HG03457 (cell line): ENCODE results near the gene PTPRE.

Experiments
- ATAC-seq: cut with Tn5 transposase; IDR thresholded peaks from one replicate; pipeline ENCODE4 v1.9.1; 2021; ENCODE audit warnings: moderate number of reproducible peaks; ENCODE audit not compliant: unreplicated experiment

PTPRE gene, protein sequence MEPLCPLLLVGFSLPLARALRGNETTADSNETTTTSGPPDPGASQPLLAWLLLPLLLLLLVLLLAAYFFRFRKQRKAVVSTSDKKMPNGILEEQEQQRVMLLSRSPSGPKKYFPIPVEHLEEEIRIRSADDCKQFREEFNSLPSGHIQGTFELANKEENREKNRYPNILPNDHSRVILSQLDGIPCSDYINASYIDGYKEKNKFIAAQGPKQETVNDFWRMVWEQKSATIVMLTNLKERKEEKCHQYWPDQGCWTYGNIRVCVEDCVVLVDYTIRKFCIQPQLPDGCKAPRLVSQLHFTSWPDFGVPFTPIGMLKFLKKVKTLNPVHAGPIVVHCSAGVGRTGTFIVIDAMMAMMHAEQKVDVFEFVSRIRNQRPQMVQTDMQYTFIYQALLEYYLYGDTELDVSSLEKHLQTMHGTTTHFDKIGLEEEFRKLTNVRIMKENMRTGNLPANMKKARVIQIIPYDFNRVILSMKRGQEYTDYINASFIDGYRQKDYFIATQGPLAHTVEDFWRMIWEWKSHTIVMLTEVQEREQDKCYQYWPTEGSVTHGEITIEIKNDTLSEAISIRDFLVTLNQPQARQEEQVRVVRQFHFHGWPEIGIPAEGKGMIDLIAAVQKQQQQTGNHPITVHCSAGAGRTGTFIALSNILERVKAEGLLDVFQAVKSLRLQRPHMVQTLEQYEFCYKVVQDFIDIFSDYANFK

DNA sequence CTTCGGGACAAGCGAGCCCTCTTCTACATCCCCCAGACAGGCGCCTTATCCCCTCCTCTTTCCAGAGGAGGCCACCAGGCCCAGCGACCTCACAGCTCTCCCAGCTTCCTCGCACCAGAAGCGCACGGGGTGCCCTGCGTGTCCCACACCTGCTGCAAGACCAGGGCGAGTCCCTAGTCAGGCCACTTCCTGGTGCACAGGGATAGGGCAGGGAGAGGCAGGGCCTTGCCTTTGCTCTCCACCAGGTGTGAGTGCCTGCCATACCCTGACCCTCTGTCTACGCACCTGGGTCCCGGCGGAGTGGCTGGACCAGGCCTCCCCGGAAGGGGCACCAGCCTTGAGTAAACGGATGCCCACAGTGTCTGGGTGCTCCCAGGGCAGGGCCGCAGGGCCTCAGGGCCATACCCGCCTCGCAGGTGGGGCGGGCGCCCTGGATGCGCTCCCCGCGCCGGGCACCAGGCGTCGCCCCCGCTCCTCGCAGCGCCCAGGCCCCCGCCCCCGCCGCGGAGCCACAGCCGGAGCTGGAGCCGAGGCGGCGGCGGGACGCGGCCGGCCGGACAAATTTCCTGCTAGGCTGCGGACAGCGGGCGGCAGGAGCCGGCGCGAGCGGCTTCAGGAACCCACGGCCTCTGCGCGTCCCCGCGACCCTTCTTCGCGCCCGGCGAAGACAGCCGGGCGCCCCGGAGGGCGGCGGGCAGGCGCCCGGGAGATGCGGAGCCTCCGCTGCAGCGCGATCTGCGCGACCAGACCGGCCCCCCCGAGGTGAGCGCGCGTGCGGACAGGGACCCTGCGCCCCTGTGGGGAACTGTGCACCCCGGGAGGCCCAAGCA lies at the start of gene PTPRE:
TSS of gene PTPRE (plus strand) at position 556 of the 830 bp plus-strand sequence. CDS start 133,779 bp downstream, outside the sequence.
- peak; percentile 95 for ATAC-seq

DNA sequence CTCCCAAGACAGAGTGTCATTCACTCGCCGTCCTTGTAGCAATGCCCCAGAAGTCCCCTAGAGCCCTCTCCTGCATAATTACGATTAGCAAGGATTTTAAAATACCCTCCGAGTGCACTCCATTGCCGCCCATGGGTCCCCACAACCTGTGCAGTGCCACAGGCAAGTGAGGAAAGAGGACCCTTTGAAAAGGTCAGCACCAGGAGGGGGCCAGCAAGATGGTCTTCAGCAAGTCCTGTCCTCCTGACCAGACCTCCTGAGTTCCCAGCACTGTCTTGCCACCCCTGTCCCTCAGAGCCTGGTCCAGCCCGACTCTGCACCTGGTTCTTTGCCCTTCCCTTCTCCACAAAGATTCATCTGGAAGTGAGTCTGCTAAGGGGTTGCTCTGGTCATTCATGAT lies 46.3 kb upstream of the PTPRE start:
- ATAC-seq, result no peak

DNA sequence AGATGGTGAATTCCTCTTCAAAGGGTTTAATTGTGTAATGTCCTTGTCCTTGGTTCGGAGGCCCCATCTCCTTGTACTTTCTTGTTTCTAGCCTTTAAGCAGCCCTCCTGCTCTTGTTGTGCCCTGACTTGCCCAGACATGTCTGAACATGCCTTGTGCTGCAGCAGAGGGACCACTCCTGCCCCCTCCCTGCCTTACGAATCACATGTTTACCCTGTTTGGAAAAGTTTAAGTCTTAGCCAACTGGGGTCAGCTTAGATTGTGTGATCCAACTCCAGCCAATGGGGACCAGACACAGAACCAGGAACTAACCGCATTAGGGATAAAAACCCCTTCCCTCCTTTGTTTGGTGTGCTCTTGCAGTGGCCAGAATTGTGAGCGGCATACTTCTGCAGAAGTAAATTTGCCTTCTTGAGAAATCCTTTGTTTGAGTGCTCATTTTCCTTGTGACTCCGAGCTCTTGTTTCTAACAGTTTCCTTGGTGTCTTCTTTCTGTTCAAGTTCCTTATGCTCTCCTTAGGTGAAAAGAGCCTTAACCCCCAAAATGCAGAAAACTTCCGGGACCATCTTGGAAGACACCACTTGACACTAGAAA lies 43.6 kb upstream of the PTPRE start:
- ATAC-seq, result no peak

DNA sequence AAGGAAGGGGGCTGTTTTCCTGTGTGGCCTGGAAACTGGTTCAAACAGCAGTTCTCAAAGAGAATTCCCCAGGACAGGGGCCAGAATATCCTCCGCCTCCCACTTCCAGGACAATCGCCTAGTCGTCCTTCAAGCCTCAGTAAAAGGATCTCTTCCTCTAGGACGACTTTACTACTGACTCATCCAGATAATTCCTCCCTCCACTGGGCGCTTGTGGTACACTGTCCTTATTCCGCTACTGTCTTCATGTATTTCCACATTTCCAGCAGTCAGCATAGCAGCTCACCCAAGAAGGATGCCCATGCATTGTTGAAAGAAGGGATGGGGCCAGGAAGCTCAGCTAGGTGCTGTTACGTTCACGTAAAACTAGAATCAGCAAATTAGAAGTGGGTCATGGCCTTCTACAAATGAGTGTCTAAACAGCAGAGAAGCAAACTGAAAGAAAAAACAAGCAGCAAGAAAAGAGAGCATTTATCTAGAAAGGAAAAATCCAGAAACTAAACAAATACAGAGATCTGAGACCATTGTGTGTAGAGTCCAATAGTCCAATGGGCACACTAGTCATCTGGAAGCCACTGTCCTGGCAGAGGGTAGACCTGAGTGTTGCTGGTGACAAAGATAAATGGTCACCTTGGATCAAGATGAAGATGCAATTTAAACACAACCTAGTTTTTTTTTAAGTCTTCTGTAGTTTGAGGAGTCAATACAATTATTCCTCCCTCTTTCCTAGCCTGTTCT lies 40.5 kb upstream of the PTPRE start:
- ATAC-seq, result no peak

DNA sequence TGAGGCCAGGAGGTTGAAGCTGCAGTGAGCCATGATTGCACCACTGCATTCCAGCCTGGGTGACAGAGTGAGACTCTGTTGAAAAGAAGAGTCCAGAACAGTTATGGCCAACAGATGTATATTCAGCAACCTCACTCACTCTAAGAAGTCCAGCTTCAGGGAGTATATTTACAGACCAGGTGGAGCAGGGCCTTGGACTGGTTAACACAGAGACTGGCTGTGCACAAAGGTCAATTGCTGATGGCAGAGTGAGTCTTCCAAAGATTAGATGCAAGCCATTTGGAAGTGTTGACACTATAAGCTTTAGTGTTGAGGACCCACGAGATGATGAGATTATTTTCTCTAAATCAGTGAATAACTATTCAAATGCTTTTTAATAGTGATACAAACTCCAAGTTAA lies 39.1 kb upstream of the PTPRE start:
- no peak for ATAC-seq

DNA sequence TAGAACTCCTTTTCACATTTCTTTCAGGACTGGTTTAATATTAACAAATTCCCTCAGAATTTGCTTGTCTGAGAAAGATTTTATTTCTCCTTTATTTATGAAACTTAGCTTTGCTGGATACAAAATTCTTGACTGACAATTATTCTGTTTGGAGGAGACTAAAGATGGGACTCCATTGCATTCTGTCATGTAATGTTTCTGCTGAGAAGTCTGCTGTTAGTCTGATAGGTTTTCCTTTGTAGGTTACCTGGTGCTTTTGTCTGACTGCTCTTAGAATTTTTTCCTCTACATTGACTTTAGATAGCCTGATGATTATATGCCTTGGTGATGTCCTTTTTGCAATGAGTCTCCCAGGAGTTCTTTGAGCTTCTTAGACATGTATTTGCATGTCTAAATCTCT lies 37.6 kb upstream of the PTPRE start:
- no peak for ATAC-seq

DNA sequence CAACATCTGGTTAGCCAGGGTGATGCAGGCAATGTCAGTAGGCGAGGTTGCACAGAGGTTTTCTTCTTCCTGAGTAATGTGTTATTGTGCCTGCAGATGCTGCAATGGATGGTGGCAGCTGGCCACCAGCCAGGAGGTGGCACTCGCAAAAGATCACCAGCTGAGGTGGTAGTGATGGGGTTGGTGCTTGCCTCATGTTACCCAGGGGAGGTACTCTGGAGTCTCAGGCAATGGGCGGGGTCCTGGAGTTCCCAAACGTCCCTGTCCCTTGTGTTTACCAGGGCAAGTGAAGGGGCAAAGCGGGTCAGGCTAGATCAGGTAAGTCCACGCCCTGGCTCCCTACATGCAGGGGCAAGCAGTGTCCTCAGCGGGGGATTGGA lies 35.3 kb upstream of the PTPRE start:
- ATAC-seq, result no peak

DNA sequence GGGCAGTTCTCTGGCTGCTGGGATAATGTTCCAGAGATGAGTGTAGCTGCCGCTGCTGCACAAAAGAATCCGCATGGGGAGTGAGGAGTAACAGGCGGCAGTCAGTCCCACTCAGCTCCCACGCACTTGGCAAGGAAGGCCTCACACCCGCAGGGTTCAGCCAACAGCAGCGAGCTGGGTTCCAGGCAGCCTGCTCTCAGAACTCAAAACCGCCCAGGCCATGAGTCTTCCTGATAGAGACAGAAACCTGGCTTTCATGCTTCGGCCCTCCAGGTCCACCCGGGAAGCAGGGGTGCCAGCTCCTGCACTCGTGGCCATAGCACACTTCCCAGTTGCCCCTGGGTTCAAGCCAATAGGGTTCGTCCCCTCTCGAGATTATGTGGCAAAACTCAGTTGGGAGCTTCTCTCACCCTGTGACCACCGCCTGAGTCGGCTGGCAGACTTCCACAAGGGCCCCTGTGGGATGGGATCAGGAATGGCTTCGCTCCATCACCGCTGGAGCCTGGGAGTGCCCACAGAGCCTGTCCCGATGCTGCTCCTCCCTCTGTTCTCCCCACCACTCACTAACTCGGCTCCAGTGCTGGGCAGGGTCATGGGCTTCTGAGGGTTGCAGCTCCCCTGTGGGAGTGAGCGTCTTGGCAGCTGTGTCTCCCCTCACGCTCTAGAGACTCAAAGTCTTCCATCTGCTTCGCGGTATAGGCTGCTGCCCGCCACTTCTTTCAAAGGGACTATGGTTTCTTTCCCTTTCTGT lies 34.7 kb upstream of the PTPRE start:
- ATAC-seq, result no peak

DNA sequence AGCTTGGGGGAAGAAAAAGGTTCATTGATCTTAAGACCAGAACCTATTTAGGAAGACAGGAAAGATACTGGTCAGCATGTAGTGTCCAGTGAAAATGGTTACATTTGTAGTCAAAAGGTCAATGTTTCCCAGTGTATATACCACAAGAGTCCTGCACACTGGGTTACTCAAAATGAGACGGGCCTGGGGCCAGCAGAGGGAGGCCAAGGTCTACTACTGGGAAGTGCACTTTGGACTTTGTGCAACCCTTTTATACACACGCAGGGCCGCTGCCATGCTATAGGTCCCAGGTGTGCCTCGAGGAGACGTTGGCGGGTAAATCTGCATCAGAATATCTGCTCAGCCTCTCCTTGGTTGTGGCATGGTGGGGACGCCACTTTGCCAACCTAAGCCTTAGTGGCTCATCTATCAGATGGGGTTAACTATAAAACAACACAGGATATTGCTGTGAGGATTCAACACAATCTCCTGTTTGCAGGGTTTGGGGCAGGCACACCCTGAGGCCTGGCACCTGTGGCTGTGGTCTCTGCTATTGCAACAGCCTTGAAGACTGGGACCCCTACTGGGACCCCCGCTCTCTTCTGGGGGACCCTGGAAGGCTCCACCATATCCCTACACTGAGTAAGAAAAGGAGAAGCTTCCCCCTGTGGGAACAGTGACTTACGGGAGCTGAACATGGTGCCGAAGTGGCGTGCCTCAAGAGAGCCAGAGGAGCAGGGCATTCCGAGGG lies 33.9 kb upstream of the PTPRE start:
- ATAC-seq, result no peak

DNA sequence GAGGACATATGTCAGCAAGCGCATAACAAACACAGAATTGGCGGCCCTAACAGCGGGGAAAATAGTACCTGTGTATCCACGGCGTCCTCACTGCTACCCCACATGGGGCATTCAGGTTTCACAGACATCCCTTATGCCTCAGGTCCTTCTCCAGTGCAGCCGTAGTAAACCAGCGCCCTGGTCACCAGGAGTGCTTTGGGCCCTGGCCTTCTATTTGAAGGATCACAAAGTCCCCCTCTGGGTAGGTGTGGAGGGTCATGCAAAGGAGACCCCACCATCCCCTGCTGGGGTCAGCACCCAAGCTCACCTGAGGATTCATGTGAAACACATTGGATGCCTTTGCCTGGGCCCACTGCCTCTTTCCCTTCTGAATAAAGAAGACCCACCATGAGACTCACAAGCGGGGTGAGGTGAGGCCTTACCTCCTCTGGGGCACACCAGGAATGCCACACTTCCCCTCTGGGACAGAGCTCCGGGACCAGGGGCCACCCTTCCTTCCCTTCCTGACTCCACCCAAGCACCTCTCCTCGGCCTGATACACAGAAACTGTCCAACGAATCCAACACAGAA lies 32.9 kb upstream of the PTPRE start:
- ATAC-seq, result no peak

DNA sequence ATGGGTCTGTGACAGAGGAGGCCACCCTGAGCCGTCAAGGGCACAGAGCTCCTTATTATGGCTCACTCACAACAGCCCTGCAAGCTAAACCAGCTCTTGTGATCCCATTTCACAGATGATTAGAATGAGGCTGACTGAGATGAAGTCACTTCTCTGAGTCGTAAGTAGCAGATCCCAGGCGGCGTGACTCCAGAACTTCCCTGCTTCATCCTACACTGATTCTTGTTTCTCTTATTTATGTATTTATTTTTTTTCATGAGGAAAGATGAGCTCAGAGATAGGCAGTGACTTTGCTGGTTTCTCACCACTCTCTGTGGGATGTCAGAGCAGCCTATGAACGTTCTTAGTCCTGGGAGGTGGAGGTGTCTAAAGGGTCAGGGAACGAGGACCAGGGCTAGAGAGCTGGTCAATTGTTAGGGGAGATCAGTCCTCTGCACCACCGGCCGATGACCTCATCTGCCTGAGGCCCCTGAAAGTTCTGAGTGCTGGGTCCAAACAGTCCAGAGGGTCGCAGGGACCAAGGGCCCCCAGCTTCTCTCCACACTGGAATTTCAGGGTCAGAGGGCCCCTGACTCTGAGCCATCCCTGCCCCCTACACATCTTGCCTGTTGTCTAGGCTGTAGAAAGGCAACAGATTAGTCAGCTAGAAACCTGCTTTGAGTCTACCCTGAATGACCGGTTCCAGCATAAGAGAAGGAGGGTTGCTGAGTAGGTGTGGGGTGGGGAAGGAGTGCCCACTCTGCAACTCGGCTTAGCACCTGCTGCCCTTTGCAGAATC lies 32.0 kb upstream of the PTPRE start:
- ATAC-seq, result no peak

DNA sequence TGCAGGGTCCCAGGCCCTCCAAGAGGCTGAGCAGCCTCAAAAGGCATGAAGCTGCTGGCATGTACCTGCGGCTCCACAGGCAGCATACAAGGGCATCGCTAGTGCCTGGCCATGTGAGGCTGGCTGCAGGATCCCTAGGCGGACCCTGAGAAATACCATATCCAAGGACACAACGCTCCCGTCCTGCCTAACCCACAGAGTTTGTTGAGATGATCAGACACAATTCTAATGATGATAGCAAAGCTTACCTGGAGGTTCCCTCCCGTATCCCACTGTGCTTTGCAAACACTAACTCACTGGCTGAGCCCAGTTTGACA lies 31.5 kb upstream of the PTPRE start:
- no peak for ATAC-seq

DNA sequence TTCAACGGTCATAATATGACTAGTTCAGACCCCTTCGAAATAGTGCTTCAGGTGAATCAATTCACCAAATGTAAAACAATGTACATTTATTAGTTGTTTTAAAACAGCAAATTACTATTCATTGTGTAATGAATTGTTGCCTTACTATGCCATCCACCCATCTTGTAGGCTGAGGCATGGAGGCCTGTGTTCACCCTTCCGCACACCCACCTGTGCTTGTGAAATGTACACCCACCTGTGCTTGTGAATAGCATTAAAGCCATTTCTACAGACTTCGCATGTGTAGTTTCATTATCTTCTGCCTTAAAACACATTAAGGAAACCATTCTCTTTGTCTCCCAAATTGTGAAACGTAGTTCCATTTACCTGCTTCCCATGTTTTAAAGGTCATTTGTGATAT lies 31.0 kb upstream of the PTPRE start:
- ATAC-seq, result no peak

DNA sequence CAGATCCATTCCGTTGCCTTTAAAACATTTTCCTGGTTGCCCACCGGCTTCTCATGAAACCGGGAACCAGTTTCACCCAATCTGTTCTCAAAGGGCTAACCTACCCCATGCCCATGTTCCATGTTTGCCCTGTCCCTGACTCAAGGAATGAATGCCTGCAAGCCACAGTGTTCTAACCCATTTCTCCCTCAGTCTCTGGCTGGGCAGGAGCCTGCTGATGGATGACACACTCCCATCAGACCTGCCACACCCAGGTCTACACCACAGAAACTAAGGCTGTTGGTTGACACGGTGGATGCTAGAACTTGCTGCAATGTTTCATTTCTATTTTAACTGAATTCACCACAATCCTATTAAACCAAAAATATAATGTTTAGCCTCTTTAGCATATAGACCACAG lies 29.8 kb upstream of the PTPRE start:
- ATAC-seq, result no peak

DNA sequence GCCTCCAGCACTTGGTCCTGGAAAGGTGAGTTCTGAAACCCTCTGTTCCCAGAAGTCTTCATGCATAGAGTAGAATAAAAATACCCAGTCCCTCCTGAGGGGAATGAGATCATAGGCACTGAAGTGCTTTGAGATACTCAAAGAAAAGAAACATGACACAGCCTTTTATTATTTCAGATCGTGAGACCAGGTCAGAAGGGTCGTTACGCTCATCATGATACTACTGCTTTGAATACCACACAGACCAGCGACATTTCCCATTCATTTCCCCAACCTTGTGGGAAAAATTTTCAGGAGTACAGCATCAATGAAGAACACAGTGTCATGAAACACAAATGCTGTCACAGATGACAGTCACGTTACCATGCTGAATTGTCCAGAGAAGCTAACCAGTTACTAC lies 29.2 kb upstream of the PTPRE start:
- no peak for ATAC-seq

DNA sequence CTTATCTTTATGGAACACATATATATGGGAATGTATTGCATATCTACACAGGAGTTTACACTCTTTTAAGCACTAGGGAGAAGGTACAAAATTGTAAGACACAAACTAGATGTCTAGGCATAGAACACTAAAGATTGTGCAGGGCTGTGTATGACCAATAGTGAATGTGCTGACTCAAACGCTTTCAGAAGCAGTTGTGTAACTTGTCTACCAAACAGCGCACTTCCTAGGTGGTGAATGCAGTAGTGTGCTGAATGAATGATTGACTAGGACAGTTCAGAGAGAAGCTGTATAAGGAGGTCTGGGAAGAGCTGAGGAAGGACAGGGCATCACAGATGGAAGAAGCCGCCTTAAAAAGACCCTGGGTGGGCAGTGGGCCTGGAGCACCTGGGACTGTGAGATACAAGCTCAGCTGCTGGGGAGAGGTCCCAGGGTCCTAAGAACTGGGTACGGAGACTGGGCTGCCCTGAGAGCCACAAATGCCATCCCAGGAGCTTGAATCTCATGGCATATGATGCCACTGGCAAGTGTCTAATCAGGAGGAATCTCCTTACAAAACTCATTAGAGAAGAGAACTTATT lies 28.3 kb upstream of the PTPRE start:
- no peak for ATAC-seq

DNA sequence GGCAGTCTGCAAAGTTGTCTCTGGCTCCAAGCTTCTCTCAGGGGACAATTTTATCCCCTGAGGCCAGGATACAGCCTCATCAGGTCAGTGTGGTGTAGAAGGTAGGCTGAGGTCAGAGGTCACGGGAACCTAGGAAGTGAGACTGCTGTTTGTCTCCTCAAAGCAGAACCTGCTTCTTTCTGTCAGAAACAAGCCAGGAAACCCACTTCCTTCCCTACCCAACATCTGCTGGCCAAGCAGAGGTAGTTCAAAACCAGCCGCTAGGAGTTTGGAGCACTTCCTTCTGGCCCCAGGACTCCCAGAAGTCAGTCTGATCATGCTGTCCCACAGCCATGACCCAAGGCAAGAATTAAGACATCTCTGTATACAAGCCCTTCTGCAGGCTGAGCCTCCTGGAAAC lies 26.3 kb upstream of the PTPRE start:
- no peak for ATAC-seq

DNA sequence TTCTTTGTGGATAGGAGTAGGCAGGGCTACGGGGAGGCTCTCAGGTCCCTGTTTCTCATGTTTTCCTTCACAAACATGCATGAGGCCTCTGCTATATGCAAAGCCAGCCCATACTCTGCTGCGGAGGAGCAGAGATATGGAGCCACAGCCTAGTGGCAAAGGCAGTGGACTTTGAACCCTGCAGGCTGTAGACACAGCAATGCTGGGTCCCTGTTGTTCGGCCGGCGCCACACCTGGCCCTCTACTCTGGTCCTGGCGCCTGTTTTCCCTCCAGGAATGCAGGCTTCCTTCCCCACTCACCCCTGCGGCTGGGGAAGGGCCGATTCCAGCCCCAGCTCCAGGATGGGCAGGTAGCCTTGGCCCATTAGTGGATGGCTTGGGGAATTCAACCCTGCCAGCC lies 25.6 kb upstream of the PTPRE start:
- ATAC-seq, result no peak
